GM12892 (cell line): ENCODE data around the gene ANO1.

Experiments
- POLR2A ChIP-seq: IDR thresholded peaks from 2 replicates; pipeline ENCODE4 v1.6.1; 2011; ENCODE audit warnings: low read depth, low read length, control low read depth
- POLR2AphosphoS5 ChIP-seq: IDR thresholded peaks from 2 replicates; pipeline ENCODE4 v1.6.1; 2011; ENCODE audit warnings: low read depth, low read length, control low read depth
- TAF1 ChIP-seq: IDR thresholded peaks from 2 replicates; pipeline ENCODE4 v1.6.1; 2011; ENCODE audit warnings: low read depth, mild to moderate bottlenecking, control low read depth, low read length, borderline replicate concordance

GRCh38 chr11:70099578-70100279 lies 21.6 kb downstream of the ANO1 start:
- TF ChIP-seq TAF1 = no peak
- TF ChIP-seq POLR2A = no peak
- no peak for TF ChIP-seq POLR2AphosphoS5
